ENCODE results near the gene PEX6. TPM values are rescaled to one million over a fixed set of nuclear protein-coding genes. Genes with fewer than 3 reads are reported as not detected.
A peak's percentile ranks its signal among the peaks of the same experiment; 100 is the strongest.

The PEX6 gene
- total and polyA plus RNA-seq, 2 of the 13 experiments (the other 11 are each of a cell fraction or from before 2014, with no cell fraction given), result 5.1 to 6.7 TPM

- TF ChIP-seq GABPB1 (CRISPR knock-in tag; IDR thresholded peaks at IDR 0.05) (peak; percentile 95), ATM (IDR thresholded peaks at IDR 0.05; ENCODE audit: borderline replicate concordance) (no peak), ZNF513 (CRISPR knock-in tag; conservative IDR thresholded peaks at IDR 0.05) (no peak), ZNF430 (CRISPR knock-in tag; IDR thresholded peaks at IDR 0.05) (peak; percentile 56), ZZZ3 (CRISPR knock-in tag; IDR thresholded peaks at IDR 0.05; ENCODE audit: borderline replicate concordance) (0 out of 2 replicates have a peak, but pooled peaks have one; percentile 32), CHD2 (IDR thresholded peaks at IDR 0.05; ENCODE audit: low read depth, low read length) (no peak), MYPOP (CRISPR knock-in tag; IDR thresholded peaks at IDR 0.05) (peak; percentile 42; the same call in 1 of the 2 replicates), KLF6 (CRISPR knock-in tag; IDR thresholded peaks at IDR 0.05) (0 out of 2 replicates have a peak, but pooled peaks have one; percentile 63), ZNF30 (CRISPR knock-in tag; IDR thresholded peaks at IDR 0.05) (no peak), ZNF256 (CRISPR knock-in tag; conservative IDR thresholded peaks at IDR 0.05) (0 out of 2 replicates have a peak, but pooled peaks have one; percentile 73), NFE2L2 (IDR thresholded peaks at IDR 0.05; ENCODE audit: low read length) (no peak), ZNF318 (CRISPR knock-in tag; IDR thresholded peaks at IDR 0.05) (peak; percentile 48; the same call in 1 of the 2 replicates), ZNF557 (CRISPR knock-in tag; IDR thresholded peaks at IDR 0.05) (peak; percentile 77; the same call in 1 of the 2 replicates), E2F2 (CRISPR knock-in tag; IDR thresholded peaks at IDR 0.05; ENCODE audit: borderline replicate concordance) (peak; percentile 68; the same call in 1 of the 2 replicates)
These were observed 42.5 kb upstream of the PEX6 start, which contains the start of gene RRP36 (continued) for GRCh38 chr6:43021270-43022047.

Data from HepG2 (cell line).